ENCODE measurements around the gene SPACA9.

DNA sequence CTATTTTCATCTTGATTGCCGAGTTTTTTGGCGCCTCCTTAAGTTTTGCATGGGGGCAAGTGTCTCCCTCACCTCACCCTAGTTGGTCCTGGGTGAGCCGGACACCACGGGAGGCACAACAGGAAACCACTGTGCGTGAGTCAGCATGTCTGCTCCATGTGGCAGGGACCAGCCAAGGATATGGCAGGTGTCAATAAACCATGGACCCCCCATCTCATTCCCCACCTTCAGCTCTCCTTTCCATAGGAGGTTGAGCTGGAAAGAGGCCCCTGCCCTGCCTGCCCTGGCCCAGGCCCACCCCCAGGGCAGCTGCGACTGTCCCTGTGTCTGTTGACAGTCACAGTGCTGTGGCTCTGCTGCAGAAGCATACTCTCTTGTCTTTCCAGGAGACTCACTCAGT lies 3.1 kb downstream of the SPACA9 start:
- TF ChIP-seq, protein P1, sequence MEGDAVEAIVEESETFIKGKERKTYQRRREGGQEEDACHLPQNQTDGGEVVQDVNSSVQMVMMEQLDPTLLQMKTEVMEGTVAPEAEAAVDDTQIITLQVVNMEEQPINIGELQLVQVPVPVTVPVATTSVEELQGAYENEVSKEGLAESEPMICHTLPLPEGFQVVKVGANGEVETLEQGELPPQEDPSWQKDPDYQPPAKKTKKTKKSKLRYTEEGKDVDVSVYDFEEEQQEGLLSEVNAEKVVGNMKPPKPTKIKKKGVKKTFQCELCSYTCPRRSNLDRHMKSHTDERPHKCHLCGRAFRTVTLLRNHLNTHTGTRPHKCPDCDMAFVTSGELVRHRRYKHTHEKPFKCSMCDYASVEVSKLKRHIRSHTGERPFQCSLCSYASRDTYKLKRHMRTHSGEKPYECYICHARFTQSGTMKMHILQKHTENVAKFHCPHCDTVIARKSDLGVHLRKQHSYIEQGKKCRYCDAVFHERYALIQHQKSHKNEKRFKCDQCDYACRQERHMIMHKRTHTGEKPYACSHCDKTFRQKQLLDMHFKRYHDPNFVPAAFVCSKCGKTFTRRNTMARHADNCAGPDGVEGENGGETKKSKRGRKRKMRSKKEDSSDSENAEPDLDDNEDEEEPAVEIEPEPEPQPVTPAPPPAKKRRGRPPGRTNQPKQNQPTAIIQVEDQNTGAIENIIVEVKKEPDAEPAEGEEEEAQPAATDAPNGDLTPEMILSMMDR (IDR thresholded peaks at IDR 0.05), result no peak
- no peak for TF ChIP-seq POLR2A (IDR thresholded peaks at IDR 0.05)
